Measurements from ENCODE around the gene RNASE1. TPM values are rescaled to one million over a fixed set of nuclear protein-coding genes. Genes with fewer than 3 reads are reported as not detected.

RNASE1 gene
- total RNA-seq: 100 to 1,000 TPM; 107 to 299 (median 167) TPM

DNA sequence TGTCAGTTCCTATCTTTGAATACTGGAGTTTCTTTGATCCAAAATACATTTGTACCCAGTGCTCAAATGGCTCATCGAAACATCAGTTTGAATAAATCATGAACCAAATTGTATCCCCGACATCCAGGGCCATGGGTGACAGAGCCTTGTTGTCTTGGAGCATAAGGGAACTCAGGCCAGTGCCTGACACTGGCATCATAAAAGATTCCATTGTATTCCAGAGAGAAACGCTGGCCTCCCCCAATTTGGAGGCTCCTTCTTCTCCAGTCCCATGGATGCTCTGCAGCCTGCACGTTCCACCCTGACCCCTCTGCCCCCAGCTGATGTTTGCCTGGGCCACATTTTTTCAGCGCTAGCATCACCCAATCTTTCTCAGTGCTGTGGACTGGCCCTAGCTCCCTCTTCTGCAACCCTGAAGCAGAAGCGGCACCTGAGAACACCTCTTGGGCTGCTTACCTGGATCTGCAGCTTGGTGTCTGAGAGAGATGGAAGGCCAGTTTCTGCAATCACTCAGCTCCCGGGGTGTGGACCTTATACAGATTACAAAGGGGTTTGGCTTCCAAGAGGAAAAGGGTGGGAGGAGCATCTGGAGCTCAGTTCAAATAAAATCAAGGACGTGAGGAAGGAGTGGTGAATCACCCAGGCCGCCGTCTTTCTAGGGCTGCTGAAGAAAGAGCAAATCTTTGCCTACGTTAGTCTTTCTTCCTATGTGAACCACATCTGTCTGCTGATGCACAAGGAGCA, at the start of gene RNASE1:
TSS of gene RNASE1 (minus strand) at position 504 of the 744 bp plus-strand sequence. CDS start 776 bp downstream, outside the sequence.
- Histone ChIP-seq H3K36me3 (no peaks in the 10 kb centered on the region), H3K4me3 (peak within 1 kb of the TSS; percentile 17 to 21), H3K9me3 (no peaks in the 10 kb centered on the region), H3K4me1 (no peaks in the 10 kb centered on the region), H3K27me3 (no peaks in the 10 kb centered on the region), H3K27ac (peak within 1 kb of the TSS; percentile 40 to 70)
- peak in 1 of 2 donors; percentile 25 for TF ChIP-seq POLR2A (IDR thresholded peaks at IDR 0.05)
- TF ChIP-seq, protein P1, sequence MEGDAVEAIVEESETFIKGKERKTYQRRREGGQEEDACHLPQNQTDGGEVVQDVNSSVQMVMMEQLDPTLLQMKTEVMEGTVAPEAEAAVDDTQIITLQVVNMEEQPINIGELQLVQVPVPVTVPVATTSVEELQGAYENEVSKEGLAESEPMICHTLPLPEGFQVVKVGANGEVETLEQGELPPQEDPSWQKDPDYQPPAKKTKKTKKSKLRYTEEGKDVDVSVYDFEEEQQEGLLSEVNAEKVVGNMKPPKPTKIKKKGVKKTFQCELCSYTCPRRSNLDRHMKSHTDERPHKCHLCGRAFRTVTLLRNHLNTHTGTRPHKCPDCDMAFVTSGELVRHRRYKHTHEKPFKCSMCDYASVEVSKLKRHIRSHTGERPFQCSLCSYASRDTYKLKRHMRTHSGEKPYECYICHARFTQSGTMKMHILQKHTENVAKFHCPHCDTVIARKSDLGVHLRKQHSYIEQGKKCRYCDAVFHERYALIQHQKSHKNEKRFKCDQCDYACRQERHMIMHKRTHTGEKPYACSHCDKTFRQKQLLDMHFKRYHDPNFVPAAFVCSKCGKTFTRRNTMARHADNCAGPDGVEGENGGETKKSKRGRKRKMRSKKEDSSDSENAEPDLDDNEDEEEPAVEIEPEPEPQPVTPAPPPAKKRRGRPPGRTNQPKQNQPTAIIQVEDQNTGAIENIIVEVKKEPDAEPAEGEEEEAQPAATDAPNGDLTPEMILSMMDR (IDR thresholded peaks at IDR 0.05): no peak
- intact Hi-C loops (cut with DNase I; ENCODE audit: low total_unique reads): no loop called here
- peak in 1 of 2 donors; percentile 49 for DNase-seq

DNA sequence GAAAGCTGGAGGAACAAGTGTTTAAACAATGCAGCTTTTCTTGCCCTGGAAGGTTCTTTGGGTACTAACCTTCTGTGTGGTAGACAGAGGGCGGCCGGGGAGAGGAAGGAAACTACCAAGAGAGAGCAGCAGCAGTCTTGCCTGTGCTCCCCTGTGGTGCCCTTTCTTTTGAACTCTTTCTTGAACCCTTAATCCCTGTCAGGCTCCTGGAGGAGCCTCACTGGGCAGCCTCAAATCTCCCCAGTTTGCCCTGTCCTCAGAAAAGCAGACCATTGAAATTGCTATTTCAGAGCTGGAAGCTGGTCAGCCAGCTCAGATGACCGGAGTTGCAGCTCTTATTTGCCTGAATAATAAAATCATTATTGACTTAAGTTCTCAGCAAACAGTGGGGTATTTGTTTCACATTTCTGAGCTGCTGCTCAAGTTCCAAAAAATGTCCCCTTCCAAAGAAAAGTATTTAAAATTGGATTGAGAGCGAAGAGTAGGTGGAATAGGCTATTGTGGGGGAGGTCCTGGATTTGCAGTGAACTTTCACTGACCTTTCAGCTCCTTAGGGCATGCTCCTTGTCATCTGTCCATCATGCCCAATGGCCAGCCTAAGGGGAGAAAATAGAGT, 46.4 kb upstream of the RNASE1 start:
- no peaks in the 10 kb centered on the region for H3K36me3 ChIP-seq
- H3K27ac ChIP-seq: no peak overlapping the region
- intact Hi-C loops (cut with DNase I; ENCODE audit: low total_unique reads): no loop called here
- no peaks in the 10 kb centered on the region for H3K27me3 ChIP-seq
- no peaks in the 10 kb centered on the region for H3K9me3 ChIP-seq
- no peak for DNase-seq
- no peak overlapping the region for H3K4me3 ChIP-seq
- no peaks in the 10 kb centered on the region for H3K4me1 ChIP-seq
- TF ChIP-seq, protein P1 (IDR thresholded peaks at IDR 0.05): no peak
- no peak for TF ChIP-seq POLR2A (IDR thresholded peaks at IDR 0.05)

DNA sequence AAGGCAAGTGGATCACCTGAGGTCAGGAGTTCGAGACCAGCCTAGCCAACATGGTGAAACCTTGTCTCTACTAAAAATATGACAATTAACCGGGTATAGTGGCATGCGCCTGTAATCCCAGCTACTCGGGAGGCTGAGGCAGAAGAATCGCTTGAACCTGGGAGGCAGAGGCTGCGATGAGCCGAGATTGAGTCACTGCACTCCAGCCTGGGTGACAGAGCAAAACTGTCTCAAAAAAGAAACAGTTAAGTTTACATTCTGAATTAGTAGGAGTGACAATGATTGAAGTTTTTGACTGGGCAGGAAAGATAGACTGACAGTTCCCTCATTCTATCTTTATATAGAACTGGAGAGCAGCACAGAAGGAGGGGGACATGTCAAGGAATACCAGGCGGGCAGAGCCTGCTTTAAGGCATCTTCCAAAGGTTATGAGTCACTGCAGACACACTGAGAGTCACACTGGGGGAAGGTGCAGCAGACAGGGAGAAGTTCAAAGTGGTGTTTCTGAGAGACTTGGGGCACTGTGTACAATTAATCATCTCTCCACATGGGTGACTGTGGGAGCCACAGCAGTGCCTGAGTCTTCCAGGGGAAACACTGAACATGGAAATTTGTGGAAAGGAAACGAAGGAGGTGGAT, 45.8 kb upstream of the RNASE1 start:
- no peaks in the 10 kb centered on the region for H3K9me3 ChIP-seq
- H3K4me1 ChIP-seq: no peaks in the 10 kb centered on the region
- no peak for DNase-seq
- TF ChIP-seq, protein P1 (IDR thresholded peaks at IDR 0.05): no peak
- TF ChIP-seq POLR2A (IDR thresholded peaks at IDR 0.05): no peak
- intact Hi-C loops (cut with DNase I; ENCODE audit: low total_unique reads): no loop called here
- H3K36me3 ChIP-seq: no peaks in the 10 kb centered on the region
- no peak overlapping the region for H3K4me3 ChIP-seq
- H3K27ac ChIP-seq: no peak overlapping the region
- no peaks in the 10 kb centered on the region for H3K27me3 ChIP-seq

DNA sequence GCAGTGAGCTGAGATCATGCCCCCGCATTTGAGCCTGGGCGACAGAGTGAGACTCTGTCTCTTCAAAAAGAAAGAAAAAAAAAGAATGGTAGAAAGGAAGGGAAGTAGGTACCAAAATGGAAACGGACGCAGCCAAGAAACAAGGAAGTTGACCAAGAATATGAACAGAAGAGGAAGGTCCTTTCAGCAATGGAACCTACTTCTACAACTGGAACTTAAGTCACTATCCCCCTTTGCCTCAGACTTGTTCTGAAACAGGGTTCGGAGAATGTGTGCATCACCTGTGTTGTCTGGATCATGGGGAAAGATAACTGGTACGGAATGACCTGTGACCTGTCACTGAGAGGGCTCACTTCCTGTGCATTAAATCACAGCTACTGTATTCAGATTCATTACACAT, 43.9 kb upstream of the RNASE1 start:
- DNase-seq: no peak
- no peaks in the 10 kb centered on the region for H3K4me1 ChIP-seq

More for the DNA sequence above, 43.9 kb upstream of the RNASE1 start:
- TF ChIP-seq POLR2A (IDR thresholded peaks at IDR 0.05): no peak
- TF ChIP-seq, protein P1 (IDR thresholded peaks at IDR 0.05): no peak
- intact Hi-C loops (cut with DNase I; ENCODE audit: low total_unique reads): no loop called here
- H3K36me3 ChIP-seq: no peaks in the 10 kb centered on the region
- no peaks in the 10 kb centered on the region for H3K27me3 ChIP-seq
- no peak overlapping the region for H3K4me3 ChIP-seq
- no peaks in the 10 kb centered on the region for H3K9me3 ChIP-seq
- no peak overlapping the region for H3K27ac ChIP-seq

Measured in uterus (tissue), 4 donors.